Common myeloid progenitor, CD34-positive (primary cell): Measurements from ENCODE around the gene TNPO3.
A peak's percentile ranks its signal among the peaks of the same experiment; 100 is the strongest.

Experiments used
- CTCF ChIA-PET: fragments of 350-600 bp; sonication (Branson Sonifier 250); formaldehyde crosslinking; loops from one replicate; lab custom pipeline; 2021; ENCODE audit warnings: antibody characterized with exemption; lab: Charles Lee
- POLR2A ChIA-PET: fragments of 350-600 bp; sonication (Branson Sonifier 250); formaldehyde crosslinking; loops from one replicate; lab custom pipeline; 2021; ENCODE audit warnings: antibody characterized with exemption; lab: Charles Lee
- DNase-seq, 3 donors: peaks; one replicate each; pipeline versions ENCODE4 v3.0.0 to v3.0.0-alpha.2; 2013
- H3K27ac ChIP-seq, 2 experiments: 1 replicate in 1 of 2; 2 replicates in 1 of 2; pipeline ENCODE4 v1.7.0; 2013; ENCODE audit warnings: inconsistent platforms in 2 of 2, low read length in 2 of 2, mild to moderate bottlenecking in 2 of 2, low read depth in 1 of 2, moderate library complexity in 1 of 2; ENCODE audit not compliant: severe bottlenecking in 2 of 2, insufficient read depth in 1 of 2, poor library complexity in 1 of 2
- H3K27me3 ChIP-seq, 5 experiments: replicated peaks in 2 of 5; 1 replicate in 3 of 5; 2 replicates in 2 of 5; pipeline versions ENCODE4 v1.6.1 to v1.7.0; 2013; ENCODE audit warnings: low read length in 4 of 5, mild to moderate bottlenecking in 2 of 5, moderate library complexity in 2 of 5, inconsistent platforms in 1 of 5; ENCODE audit not compliant: insufficient read depth in 5 of 5, control insufficient read depth in 4 of 5
- H3K36me3 ChIP-seq, 4 experiments: 1 replicate in 2 of 4; 2 replicates in 2 of 4; pipeline versions ENCODE4 v1.6.1 to v1.7.0; 2013; ENCODE audit warnings: low read length in 3 of 4, control low read depth in 1 of 4, mild to moderate bottlenecking in 1 of 4; ENCODE audit not compliant: control insufficient read depth in 4 of 4, insufficient read depth in 4 of 4
- H3K4me1 ChIP-seq, 4 experiments: 1 replicate in 3 of 4; 2 replicates in 1 of 4; pipeline versions ENCODE4 v1.6.1 to v1.7.1; 2013; ENCODE audit warnings: low read length in 3 of 4, mild to moderate bottlenecking in 3 of 4, control low read depth in 1 of 4, inconsistent platforms in 1 of 4, moderate library complexity in 1 of 4; ENCODE audit not compliant: control insufficient read depth in 4 of 4, insufficient read depth in 4 of 4; ENCODE audit errors: control extremely low read depth in 1 of 4
- H3K4me3 ChIP-seq, 7 experiments: 1 replicate in 4 of 7; 2 replicates in 3 of 7; pipeline versions ENCODE4 v1.5.1 to v1.7.0; 2013; ENCODE audit warnings: mild to moderate bottlenecking in 7 of 7, low read length in 6 of 7, moderate library complexity in 6 of 7, inconsistent platforms in 2 of 7, low read depth in 2 of 7, control low read depth in 1 of 7; ENCODE audit not compliant: insufficient read depth in 4 of 7, control insufficient read depth in 1 of 7; ENCODE audit errors: extremely low read depth in 1 of 7
- H3K9me3 ChIP-seq, 5 experiments: 1 replicate in 4 of 5; 2 replicates in 1 of 5; pipeline versions ENCODE4 v1.6.1 to v1.7.1; 2013; ENCODE audit warnings: low read length in 4 of 5, mild to moderate bottlenecking in 2 of 5, inconsistent platforms in 1 of 5, low read depth in 1 of 5, moderate library complexity in 1 of 5; ENCODE audit not compliant: control insufficient read depth in 4 of 5, insufficient read depth in 2 of 5; ENCODE audit errors: control extremely low read depth in 1 of 5
- WGBS: methylation state at CpG from one replicate; pipeline ENCODE4 v1.1.5; 2013; ENCODE audit not compliant: insufficient coverage; 5-methylcytosine and 5-hydroxymethylcytosine counted together

Gene TNPO3

GRCh38 chr7:128937647-128938543, 117.0 kb downstream of the TNPO3 start, which contains the start of gene IRF5:
IRF5 (plus strand) TSS chr7:128937927; CDS start chr7:128942082, 4,155 bp downstream.
- no peaks in the 10 kb centered on the region for H3K27me3 ChIP-seq
- WGBS = under 1% methylated on average over 65 of the region's 83 CpGs
- CTCF ChIA-PET = interaction anchor here (1.0 to 1.7 kb wide), 2 partner anchors 9 kb away, joined by 3 to 5 read pairs; no protein-coding TSS in a partner anchor
- peaks cover 0 to 86% (median 79%) of the 10 kb centered on the region in 4 experiments for H3K4me1 ChIP-seq
- peak within 1 kb of the TSS; percentile 71 to 92 (median 82) for H3K4me3 ChIP-seq
- no peaks in the 10 kb centered on the region for H3K9me3 ChIP-seq
- H3K27ac ChIP-seq = peak within 1 kb of the TSS; percentile 50 to 82
- peaks cover 0 to 9% (median 3%) of the 10 kb centered on the region in 4 experiments for H3K36me3 ChIP-seq
- POLR2A ChIA-PET = no interaction called here
- peak in 2 of 3 donors; percentile 34 to 57 for DNase-seq

DNA sequence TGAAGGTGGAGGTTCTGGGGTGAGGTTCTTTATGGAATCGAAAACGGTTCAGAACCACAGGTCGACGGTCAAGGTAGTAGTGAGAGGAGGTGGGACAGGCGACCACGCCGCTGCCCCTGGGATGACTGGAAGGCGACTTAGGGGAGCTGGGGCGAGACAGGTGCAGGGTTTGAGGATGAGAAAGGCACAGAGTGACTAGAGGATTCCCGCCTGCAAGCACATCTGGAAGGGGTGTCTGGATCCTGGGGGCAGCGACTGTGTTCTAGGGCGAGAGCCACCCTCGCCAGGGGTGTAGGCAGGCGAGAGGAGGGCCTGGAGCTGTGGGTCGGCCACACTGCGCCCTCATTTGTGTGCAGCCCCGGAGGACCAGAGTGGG, 117.7 kb downstream of the TNPO3 start:
- no peak for DNase-seq
- ChIA-PET CTCF (interaction anchor here (1.0 to 1.7 kb wide), 2 partner anchors 9 kb away, joined by 3 to 5 read pairs; no protein-coding TSS in a partner anchor), POLR2A (no interaction called here)
- Histone ChIP-seq H3K9me3 (no peaks in the 10 kb centered on the region), H3K4me3 (peak overlapping the region; percentile 71 to 92 (median 82)), H3K27me3 (no peaks in the 10 kb centered on the region), H3K27ac (peak overlapping the region; percentile 50 to 82), H3K4me1 (peaks cover 0 to 87% (median 82%) of the 10 kb centered on the region in 4 experiments), H3K36me3 (peaks cover 0 to 6% (median 2%) of the 10 kb centered on the region in 4 experiments)
- 64% methylated on average over 17 of the region's 17 CpGs for WGBS

GRCh38 chr7:128936798-128937197, 118.1 kb downstream of the TNPO3 start:
- Histone ChIP-seq H3K4me3 (peak overlapping the region in 1 of 7 experiments; percentile 92), H3K4me1 (peaks cover 0 to 86% (median 78%) of the 10 kb centered on the region in 4 experiments), H3K9me3 (no peaks in the 10 kb centered on the region), H3K27me3 (no peaks in the 10 kb centered on the region), H3K36me3 (peaks cover 0 to 1% (median 0%) of the 10 kb centered on the region in 4 experiments), H3K27ac (no peak overlapping the region)
- ChIA-PET POLR2A (no interaction called here), CTCF (interaction anchor here (1.0 to 1.7 kb wide), 2 partner anchors 8 to 10 kb away, joined by 3 to 5 read pairs; no protein-coding TSS in a partner anchor)
- 93% methylated on average over 3 of the region's 4 CpGs for WGBS
- DNase-seq = no peak

DNA sequence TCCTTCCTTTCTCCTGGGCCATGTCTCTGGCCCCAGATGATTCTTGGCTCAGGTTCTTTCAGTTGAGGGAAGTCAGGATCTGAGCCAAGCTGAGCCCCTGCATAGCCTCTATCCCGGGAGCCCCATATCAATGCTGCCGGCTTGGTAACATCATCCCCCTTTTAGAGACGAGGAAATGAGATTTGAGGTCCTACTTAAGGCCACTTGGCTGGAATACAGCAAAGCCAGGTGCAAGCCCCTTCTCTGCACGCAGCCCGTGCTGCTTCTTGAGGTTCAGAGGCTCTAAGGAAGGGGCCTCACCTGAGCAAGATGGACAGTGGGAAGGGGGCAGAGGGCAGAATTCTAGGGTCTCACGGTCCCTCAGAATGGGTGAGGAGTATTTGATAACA, 119.6 kb downstream of the TNPO3 start:
- WGBS = 27% methylated on average over 6 of the region's 6 CpGs
- H3K4me1 ChIP-seq = peaks cover 0 to 71% (median 63%) of the 10 kb centered on the region in 4 experiments

DNA sequence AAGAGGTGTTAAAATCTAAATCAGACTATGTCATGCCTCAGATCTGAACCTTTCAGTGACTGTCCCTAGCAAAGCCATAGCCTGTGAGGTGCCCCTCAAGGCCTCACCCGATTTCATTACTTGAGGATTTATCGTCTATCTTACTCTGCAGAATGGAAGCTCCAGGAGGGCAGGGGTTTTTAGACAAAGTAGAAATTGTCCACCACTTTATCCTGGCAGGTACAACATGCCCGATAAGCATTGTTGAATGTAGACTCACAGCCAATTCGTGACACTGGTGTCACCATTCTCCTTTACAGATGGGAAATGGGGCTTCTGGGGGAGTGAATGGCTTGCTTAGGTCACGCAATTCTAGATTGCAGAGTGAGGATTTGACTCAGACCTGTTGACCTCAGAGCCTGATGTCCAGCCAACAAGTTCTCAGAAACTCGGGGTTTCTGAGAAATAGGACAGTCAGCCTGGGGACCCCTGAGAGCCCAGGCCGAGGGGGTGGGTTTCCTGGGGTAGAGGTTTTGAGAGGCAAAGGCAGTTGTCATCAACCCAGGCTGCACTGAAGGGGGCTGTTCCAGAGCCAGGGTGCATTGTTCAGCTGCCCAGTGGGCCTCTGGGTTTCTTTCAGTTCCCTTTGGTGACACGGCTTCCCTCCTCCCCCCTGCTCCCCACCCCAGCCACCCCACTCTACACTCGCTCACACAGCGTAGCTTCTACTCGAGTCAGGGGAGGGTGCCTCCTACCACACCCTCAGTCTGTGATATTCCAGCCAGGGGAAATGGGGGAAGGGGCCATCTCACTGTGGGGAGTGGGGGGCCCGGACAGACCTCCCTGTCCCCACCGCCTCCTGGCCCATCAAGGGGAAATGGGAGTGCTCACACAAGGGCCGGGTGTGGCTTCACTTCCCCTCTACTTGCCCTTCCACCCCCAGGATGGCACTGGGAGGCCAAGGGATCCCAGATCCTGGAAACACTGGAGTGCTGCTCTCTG, 120.3 kb downstream of the TNPO3 start:
- H3K9me3 ChIP-seq = no peaks in the 10 kb centered on the region
- no peaks in the 10 kb centered on the region for H3K27me3 ChIP-seq
- 62% methylated on average over 7 of the region's 14 CpGs for WGBS
- ChIA-PET CTCF (interaction anchor here (1.0 to 3.3 kb wide), 4 partner anchors 10 to 24 kb away, joined by 3 to 23 read pairs (median 5); partner anchors contain the start of gene KCP), POLR2A (no interaction called here)
- H3K4me1 ChIP-seq = peaks cover 0 to 64% (median 57%) of the 10 kb centered on the region in 4 experiments
- peak in 2 of 3 donors; percentile 58 to 67 for DNase-seq
- no peaks in the 10 kb centered on the region for H3K36me3 ChIP-seq
- H3K4me3 ChIP-seq = peak overlapping the region in 2 of 7 experiments; percentile 23 to 24
- peak overlapping the region; percentile 27 to 34 for H3K27ac ChIP-seq

More for the DNA sequence above, 119.6 kb downstream of the TNPO3 start:
- peak in 1 of 3 donors; percentile 60 for DNase-seq
- H3K4me3 ChIP-seq = peak overlapping the region in 2 of 7 experiments; percentile 23 to 24
- H3K27me3 ChIP-seq = no peaks in the 10 kb centered on the region
- H3K27ac ChIP-seq = peak overlapping the region; percentile 27 to 34
- H3K36me3 ChIP-seq = no peaks in the 10 kb centered on the region
- ChIA-PET POLR2A (no interaction called here), CTCF (interaction anchor here (1.0 to 3.3 kb wide), 2 partner anchors 11 to 13 kb away, joined by 3 to 23 read pairs; no protein-coding TSS in a partner anchor)
- no peaks in the 10 kb centered on the region for H3K9me3 ChIP-seq

GRCh38 chr7:128933180-128933891, 121.6 kb downstream of the TNPO3 start:
- H3K27me3 ChIP-seq = no peaks in the 10 kb centered on the region
- peak; percentile 45 to 64 (median 62) for DNase-seq
- H3K36me3 ChIP-seq = no peaks in the 10 kb centered on the region
- POLR2A ChIA-PET = interaction anchor here (0.7 to 1.6 kb wide), 2 partner anchors 19 to 576 kb away, joined by 3 read pairs; no protein-coding TSS in a partner anchor
- no peaks in the 10 kb centered on the region for H3K9me3 ChIP-seq
- CTCF ChIA-PET = interaction anchor here (0.7 to 3.3 kb wide), 8 partner anchors 9 to 24 kb away, joined by 3 to 23 read pairs (median 3); partner anchors contain the start of gene KCP
- no peak overlapping the region for H3K27ac ChIP-seq
- H3K4me1 ChIP-seq = peaks cover 0 to 52% (median 46%) of the 10 kb centered on the region in 4 experiments
- peak overlapping the region in 3 of 7 experiments; percentile 17 to 40 (median 39) for H3K4me3 ChIP-seq
- WGBS = 28% methylated on average over 10 of the region's 15 CpGs
